Smooth muscle cell (in vitro differentiated cells): ENCODE measurements around the gene FBXW8. TPM values are rescaled to one million over a fixed set of nuclear protein-coding genes. Genes with fewer than 3 reads are reported as not detected.
A peak's percentile ranks its signal among the peaks of the same experiment; 100 is the strongest.

Experiments used
- DNase-seq: peaks from one replicate; lab custom pipeline; 2025; ENCODE audit not compliant: unreplicated experiment; lab: John Stamatoyannopoulos, UW
- H2AFZ ChIP-seq: fragments of 200-600 bp; sonication (generic); 2 replicates; pipeline ENCODE4 v1.6.0; 2016; ENCODE audit warnings: antibody characterized with exemption, low read depth, mild to moderate bottlenecking
- H3F3A ChIP-seq: fragments of 200-600 bp; sonication (generic); 2 replicates; pipeline ENCODE4 v1.6.0; 2017; ENCODE audit warnings: antibody characterized with exemption, low read depth
- H3K27ac ChIP-seq: fragments of 200-600 bp; sonication (generic); 2 replicates; pipeline ENCODE4 v1.5.1; 2016; ENCODE audit warnings: low read depth, mild to moderate bottlenecking
- H3K27me3 ChIP-seq: fragments of 200-600 bp; sonication (generic); 2 replicates; pipeline ENCODE4 v1.6.1; 2016; ENCODE audit warnings: low read depth, mild to moderate bottlenecking
- H3K36me3 ChIP-seq: fragments of 200-600 bp; sonication (generic); 2 replicates; pipeline ENCODE4 v1.5.1; 2016; ENCODE audit warnings: low read depth
- H3K4me1 ChIP-seq: fragments of 200-600 bp; sonication (generic); 2 replicates; pipeline ENCODE4 v1.5.1; 2016; ENCODE audit warnings: low read depth
- H3K4me2 ChIP-seq: fragments of 200-600 bp; sonication (generic); 2 replicates; pipeline ENCODE4 v1.6.0; 2016; ENCODE audit warnings: mild to moderate bottlenecking
- H3K4me3 ChIP-seq: fragments of 200-600 bp; sonication (generic); 2 replicates; pipeline ENCODE4 v1.5.1; 2016; ENCODE audit warnings: mild to moderate bottlenecking
- H3K79me2 ChIP-seq: fragments of 200-600 bp; sonication (generic); 2 replicates; pipeline ENCODE4 v1.6.0; 2016; ENCODE audit warnings: low read depth, mild to moderate bottlenecking
- H3K9ac ChIP-seq: fragments of 200-600 bp; sonication (generic); 2 replicates; pipeline ENCODE4 v1.6.0; 2016; ENCODE audit warnings: low read depth
- H3K9me3 ChIP-seq: fragments of 200-600 bp; sonication (generic); replicated peaks from 2 replicates; pipeline ENCODE4 v1.5.1; 2016; ENCODE audit warnings: low read depth
- H4K20me1 ChIP-seq: fragments of 200-600 bp; sonication (generic); 2 replicates; pipeline ENCODE4 v1.6.0; 2016; ENCODE audit warnings: low read depth
- WGBS: methylation state at CpG from one replicate; pipeline ENCODE4 v1.1.7; 2016; ENCODE audit warnings: low lambda C conversion rate; 5-methylcytosine and 5-hydroxymethylcytosine counted together
- polyA plus RNA-seq: library from polyadenylated mRNA; unstranded; fragments of >200 nt; fragmentation: Nextera tagmentation; extraction: Ambion mirVana; gene quantifications from 2 replicates; pipeline ENCODE4 v1.2.1, GENCODE V29; 2016
- total RNA-seq: library from RNA; depleted of rRNA; stranded (reverse); fragments of >200 nt; gene quantifications from 2 replicates; pipeline ENCODE4 v1.2.3, GENCODE V29; 2014
- TF ChIP-seq, protein P1 (sequence below): fragments of 200-600 bp; sonication (generic); IDR thresholded peaks from 2 replicates; pipeline ENCODE4 v1.5.1; 2017; ENCODE audit warnings: borderline replicate concordance, mild to moderate bottlenecking, antibody characterized with exemption; ENCODE audit not compliant: insufficient read depth, poor library complexity, severe bottlenecking

Gene FBXW8
- total and polyA plus RNA-seq, 2 experiments from 2014 or later = 16.9 to 18.3 TPM

GRCh38 chr12:116924558-116925453 is 14.1 kb downstream of the FBXW8 start:
- Histone ChIP-seq H3K36me3 (peaks cover 1% of the 10 kb centered on the region), H3K4me2 (peak overlapping the region; percentile 43), H3K4me1 (peaks cover 6% of the 10 kb centered on the region), H3K4me3 (no peak overlapping the region), H3F3A (no peaks in the 10 kb centered on the region), H3K9me3 (no peaks in the 10 kb centered on the region), H2AFZ (no peak overlapping the region), H3K9ac (no peak overlapping the region), H3K79me2 (peaks cover 60% of the 10 kb centered on the region), H3K27me3 (no peaks in the 10 kb centered on the region), H4K20me1 (peaks cover 100% of the 10 kb centered on the region), H3K27ac (peak overlapping the region; percentile 39)
- TF ChIP-seq, protein P1, sequence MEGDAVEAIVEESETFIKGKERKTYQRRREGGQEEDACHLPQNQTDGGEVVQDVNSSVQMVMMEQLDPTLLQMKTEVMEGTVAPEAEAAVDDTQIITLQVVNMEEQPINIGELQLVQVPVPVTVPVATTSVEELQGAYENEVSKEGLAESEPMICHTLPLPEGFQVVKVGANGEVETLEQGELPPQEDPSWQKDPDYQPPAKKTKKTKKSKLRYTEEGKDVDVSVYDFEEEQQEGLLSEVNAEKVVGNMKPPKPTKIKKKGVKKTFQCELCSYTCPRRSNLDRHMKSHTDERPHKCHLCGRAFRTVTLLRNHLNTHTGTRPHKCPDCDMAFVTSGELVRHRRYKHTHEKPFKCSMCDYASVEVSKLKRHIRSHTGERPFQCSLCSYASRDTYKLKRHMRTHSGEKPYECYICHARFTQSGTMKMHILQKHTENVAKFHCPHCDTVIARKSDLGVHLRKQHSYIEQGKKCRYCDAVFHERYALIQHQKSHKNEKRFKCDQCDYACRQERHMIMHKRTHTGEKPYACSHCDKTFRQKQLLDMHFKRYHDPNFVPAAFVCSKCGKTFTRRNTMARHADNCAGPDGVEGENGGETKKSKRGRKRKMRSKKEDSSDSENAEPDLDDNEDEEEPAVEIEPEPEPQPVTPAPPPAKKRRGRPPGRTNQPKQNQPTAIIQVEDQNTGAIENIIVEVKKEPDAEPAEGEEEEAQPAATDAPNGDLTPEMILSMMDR = no peak
- WGBS = 54% methylated on average over 5 of the region's 5 CpGs
- no peak for DNase-seq

DNA sequence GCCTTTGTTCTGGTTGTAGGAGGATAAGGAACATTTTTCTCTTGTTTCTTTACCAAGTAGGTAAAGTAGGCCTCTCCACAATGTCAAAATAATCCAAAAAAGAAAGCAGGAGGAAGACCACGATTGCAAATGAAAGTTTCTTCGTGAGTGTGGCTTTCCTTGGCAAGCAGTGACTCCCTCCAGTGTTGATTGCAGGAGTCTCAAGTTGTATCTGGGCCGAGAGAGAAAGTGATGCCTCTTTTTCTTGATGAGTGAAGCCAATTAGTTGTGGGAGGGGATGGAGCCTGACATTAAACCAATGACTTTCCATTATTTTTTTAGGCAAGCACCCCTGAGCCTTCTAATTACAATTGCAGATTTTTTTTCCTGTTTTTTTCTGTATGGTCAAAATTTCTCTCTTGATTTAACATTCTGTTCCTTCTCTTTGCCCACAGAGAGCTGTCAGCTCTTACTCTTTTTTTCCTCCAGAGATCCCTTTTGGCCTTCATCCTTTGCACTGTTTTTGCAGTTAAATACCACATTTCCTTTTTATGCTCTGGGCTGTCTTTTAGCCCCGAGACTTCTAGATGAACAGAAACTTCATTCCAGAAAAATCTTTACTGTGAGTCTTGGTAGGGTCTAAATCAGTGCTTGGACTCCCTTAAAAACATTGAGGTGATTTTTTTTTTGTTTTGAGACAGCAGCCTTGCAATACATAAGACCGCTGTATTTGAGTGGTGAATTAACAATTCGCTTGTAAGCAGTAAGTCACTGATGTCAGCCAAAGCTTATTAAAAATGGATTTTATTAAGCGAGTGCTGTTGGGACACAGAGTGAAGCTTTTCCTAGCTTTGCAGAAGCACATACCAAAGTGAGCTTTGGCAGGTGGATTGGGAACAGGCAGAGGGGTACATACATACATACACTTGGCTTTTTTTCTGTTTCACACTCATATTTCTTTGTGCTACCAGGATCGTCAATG is 15.8 kb downstream of the FBXW8 start:
- H3F3A ChIP-seq = peaks cover 5% of the 10 kb centered on the region
- peaks cover 6% of the 10 kb centered on the region for H3K4me1 ChIP-seq
- H3K4me2 ChIP-seq = no peak overlapping the region
- H3K36me3 ChIP-seq = peaks cover 4% of the 10 kb centered on the region
- no peak overlapping the region for H3K4me3 ChIP-seq
- H3K27ac ChIP-seq = no peak overlapping the region
- WGBS = 88% methylated on average over 8 of the region's 8 CpGs
- H3K79me2 ChIP-seq = peaks cover 62% of the 10 kb centered on the region
- TF ChIP-seq, protein P1 = no peak
- peaks cover 100% of the 10 kb centered on the region for H4K20me1 ChIP-seq
- DNase-seq = no peak
- H3K27me3 ChIP-seq = no peaks in the 10 kb centered on the region
- H3K9ac ChIP-seq = no peak overlapping the region
- H3K9me3 ChIP-seq = no peaks in the 10 kb centered on the region
- no peak overlapping the region for H2AFZ ChIP-seq

- Histone ChIP-seq H3K27ac (no peak overlapping the region), H3K27me3 (no peaks in the 10 kb centered on the region), H4K20me1 (peaks cover 100% of the 10 kb centered on the region), H3K9ac (no peak overlapping the region), H3K4me1 (peaks cover 6% of the 10 kb centered on the region), H3K79me2 (peaks cover 54% of the 10 kb centered on the region), H3K4me3 (no peak overlapping the region), H2AFZ (no peak overlapping the region), H3K9me3 (no peaks in the 10 kb centered on the region), H3K36me3 (peaks cover 4% of the 10 kb centered on the region), H3K4me2 (no peak overlapping the region), H3F3A (peaks cover 5% of the 10 kb centered on the region)
- no peak for DNase-seq
- TF ChIP-seq, protein P1 = no peak
- WGBS = 86% methylated on average over 9 of the region's 9 CpGs
Measured at GRCh38 chr12:116927244-116927940, 16.6 kb downstream of the FBXW8 start.
